K562 (cell line): Measurements from ENCODE around the gene PALLD. TPM values are rescaled to one million over a fixed set of nuclear protein-coding genes. Genes with fewer than 3 reads are reported as not detected.

ENCODE experiments used
- ATAC-seq: fragments of 200-7000 bp; cut with Tn5 transposase; 3 replicates; pipeline ENCODE4 v1.9.1; 2020; ENCODE audit warnings: moderate library complexity
- BruUV-seq: library from RNA; stranded (reverse); fragments of 400-500 nt; replicated peaks from 2 replicates; lab custom pipeline; 2021; lab: Mats Ljungman, UMichigan
- CTCF ChIA-PET: fragments of 300-600 bp; formaldehyde crosslinking; extraction: SDS; loops from one replicate; lab custom pipeline; 2021; ENCODE audit warnings: low intra/inter-chr PET ratio; lab: Yijun Ruan, JAX
- POLR2A ChIA-PET: fragments of 300-600, 350-650 bp; sonication (Branson Sonifier 250); formaldehyde crosslinking; extraction: SDS; loops from one replicate; lab custom pipeline; 2021; ENCODE audit warnings: antibody characterized with exemption, inconsistent platforms; lab: Yijun Ruan, JAX
- DNase-seq, 4 experiments: peaks; one replicate each; pipeline versions ENCODE4 v3.0.0 to v3.0.0-alpha.2; 2011 to 2018; ENCODE audit warnings: low spot score in 3 of 4, mixed read lengths in 3 of 4; ENCODE audit errors: extremely low read depth in 1 of 4
- FAIRE-seq: peaks from 2 replicates; lab custom pipeline; 2011; peaks lifted over from hg19 to GRCh38; lab: Jason Lieb, UNC
- H2AFZ ChIP-seq: 2 replicates; pipeline ENCODE4 v1.6.0; 2011; ENCODE audit warnings: low read depth, low read length, control low read depth, inconsistent platforms
- H3K27ac ChIP-seq: fragments of 200-600 bp; 3 replicates; pipeline ENCODE4 v1.8.0; 2011; ENCODE audit warnings: low read depth, mild to moderate bottlenecking, control low read depth, inconsistent platforms, low read length, moderate library complexity, mixed read lengths; ENCODE audit errors: extremely low read depth
- H3K27me3 ChIP-seq, 2 experiments: fragments of 300-600 bp in 1 of 2; 2 replicates in 1 of 2; 3 replicates in 1 of 2; pipeline versions ENCODE4 v1.6.0 to v1.8.0; 2011; ENCODE audit warnings: inconsistent platforms in 2 of 2, low read length in 2 of 2, mild to moderate bottlenecking in 1 of 2, mixed read lengths in 1 of 2, moderate library complexity in 1 of 2; ENCODE audit not compliant: control insufficient read depth in 2 of 2, insufficient read depth in 2 of 2
- H3K36me3 ChIP-seq: fragments of 300-600 bp; 3 replicates; pipeline ENCODE4 v1.8.0; 2011; ENCODE audit warnings: mild to moderate bottlenecking, low read length, inconsistent platforms; ENCODE audit not compliant: control insufficient read depth, insufficient read depth
- H3K4me1 ChIP-seq, 2 experiments: fragments of 200-600 bp in 1 of 2; replicated peaks in 1 of 2; 2 replicates in 1 of 2; 3 replicates in 1 of 2; pipeline versions ENCODE4 v1.5.1 to v1.8.0; 2011; ENCODE audit warnings: inconsistent platforms in 2 of 2, low read length in 2 of 2, mild to moderate bottlenecking in 1 of 2, mixed read lengths in 1 of 2, moderate library complexity in 1 of 2; ENCODE audit not compliant: control insufficient read depth in 2 of 2, insufficient read depth in 2 of 2
- H3K4me2 ChIP-seq: 2 replicates; pipeline ENCODE4 v1.6.1; 2011; ENCODE audit warnings: low read length, control low read depth, inconsistent platforms, mixed read lengths; ENCODE audit not compliant: insufficient read depth
- H3K4me3 ChIP-seq: fragments of 200-600 bp; sonication (generic), shearing (Covaris generic); 2 replicates; pipeline ENCODE4 v1.5.1; 2016; ENCODE audit warnings: control low read depth, inconsistent platforms
- H3K79me2 ChIP-seq: fragments of 200-600 bp; 3 replicates; pipeline ENCODE4 v1.8.0; 2011; ENCODE audit warnings: low read length, inconsistent platforms; ENCODE audit not compliant: control insufficient read depth, insufficient read depth
- H3K9ac ChIP-seq, 2 experiments: 2 replicates each; pipeline versions ENCODE4 v1.6.0 to v1.6.1; 2011; ENCODE audit warnings: low read depth in 2 of 2, low read length in 2 of 2, control low read depth in 1 of 2, inconsistent platforms in 1 of 2, mild to moderate bottlenecking in 1 of 2, mixed read lengths in 1 of 2; ENCODE audit not compliant: insufficient read depth in 1 of 2
- H3K9me1 ChIP-seq: one replicate; pipeline ENCODE4 v1.6.0; 2011; ENCODE audit warnings: inconsistent platforms, mild to moderate bottlenecking, low read length, moderate library complexity; ENCODE audit not compliant: control insufficient read depth, insufficient read depth
- H3K9me3 ChIP-seq: replicated peaks from 2 replicates; pipeline ENCODE4 v1.5.1; 2011; ENCODE audit warnings: low read depth, low read length, inconsistent platforms; ENCODE audit not compliant: control insufficient read depth, insufficient read depth
- H4K20me1 ChIP-seq: replicated peaks from 2 replicates; pipeline ENCODE4 v1.6.1; 2011; ENCODE audit warnings: low read length, inconsistent platforms, mixed read lengths; ENCODE audit not compliant: control insufficient read depth, insufficient read depth
- ATF1 ChIP-seq, 2 experiments: fragments of 450-650 bp in 1 of 2; IDR thresholded peaks; 2 replicates each; pipeline ENCODE4 v1.6.1; 2016; ENCODE audit warnings: missing compliant biosample characterization in 1 of 2, missing genetic modification characterization in 1 of 2
- CHD1 ChIP-seq: fragments of 200-600 bp; sonication (generic); IDR thresholded peaks from one replicate; pipeline ENCODE4 v1.6.1; 2012; ENCODE audit warnings: mild to moderate bottlenecking, moderate library complexity, low read length, inconsistent platforms
- FOXM1 ChIP-seq, 2 experiments: fragments of 450-650 bp in 1 of 2; sonication (generic) in 1 of 2; formaldehyde crosslinking in 1 of 2; IDR thresholded peaks; 2 replicates each; pipeline versions ENCODE4 v1.6.1 to v1.9.0; 2017 to 2022; ENCODE audit warnings: low read depth in 2 of 2, mild to moderate bottlenecking in 2 of 2, missing genetic modification reagents in 1 of 2, moderate library complexity in 1 of 2
- MCM3 ChIP-seq: fragments of 450-650 bp; IDR thresholded peaks from 2 replicates; pipeline ENCODE4 v1.6.1; 2016
- NFIX ChIP-seq: fragments of 250-450 bp; sonication (Bioruptor Pico); IDR thresholded peaks from 2 replicates; pipeline ENCODE4 v1.4.0; 2020; ENCODE audit warnings: low read depth, mild to moderate bottlenecking, moderate library complexity
- RFX5 ChIP-seq: IDR thresholded peaks from 2 replicates; pipeline ENCODE4 v1.6.1; 2011; ENCODE audit warnings: low read depth, mild to moderate bottlenecking, improper control_type of control experiment, low read length
- RFX7 ChIP-seq: fragments of 250-450 bp; sonication (Bioruptor Pico); IDR thresholded peaks from 2 replicates; pipeline ENCODE4 v1.5.1; 2021; ENCODE audit warnings: mild to moderate bottlenecking
- SMAD1 ChIP-seq: fragments of 150-350 bp; IDR thresholded peaks from 2 replicates; pipeline ENCODE4 v1.6.1; 2014; ENCODE audit warnings: low read length, low read depth; ENCODE audit not compliant: partially characterized antibody
- STAT5A ChIP-seq: IDR thresholded peaks from 2 replicates; pipeline ENCODE4 v1.6.1; 2012; ENCODE audit warnings: low read length, inconsistent platforms, borderline replicate concordance
- ZC3H11A ChIP-seq: IDR thresholded peaks from 2 replicates; pipeline ENCODE4 v1.6.1; 2012; ENCODE audit warnings: low read depth, low read length, improper control_type of control experiment
- ZFPM2 ChIP-seq: fragments of 250-450 bp; sonication (Bioruptor Pico); IDR thresholded peaks from 2 replicates; pipeline ENCODE4 v1.5.1; 2022; ENCODE audit warnings: mild to moderate bottlenecking
- ZKSCAN8 ChIP-seq: fragments of 200-800 bp; sonication (Bioruptor generic); IDR thresholded peaks from 2 replicates; pipeline ENCODE4 v1.6.1; 2016; ENCODE audit warnings: missing genetic modification characterization, missing compliant biosample characterization
- ZNF184 ChIP-seq: sonication (generic); formaldehyde crosslinking; IDR thresholded peaks from 2 replicates; pipeline ENCODE4 v1.5.0; 2020; ENCODE audit warnings: missing genetic modification reagents
- ZNF212 ChIP-seq: fragments of 450-650 bp; formaldehyde crosslinking; IDR thresholded peaks from 2 replicates; pipeline ENCODE4 v1.4.0; 2020; ENCODE audit warnings: mild to moderate bottlenecking
- ZNF57 ChIP-seq: fragments of 450-650 bp; formaldehyde crosslinking; IDR thresholded peaks from 2 replicates; pipeline ENCODE4 v1.4.0; 2020; ENCODE audit warnings: mild to moderate bottlenecking, moderate library complexity
- WGBS: fragments of 100-300 bp; shearing (Covaris generic); methylation state at CpG from one replicate; pipeline ENCODE4 v1.1.6; 2016; ENCODE audit warnings: low coverage, mixed read lengths; ENCODE audit not compliant: insufficient coverage; ENCODE audit errors: missing lambda C conversion rate; 5-methylcytosine and 5-hydroxymethylcytosine counted together
- in situ Hi-C: fragments of 300-500 bp; cut with MboI; formaldehyde crosslinking; loops from 4 replicates; pipeline ENCODE4 v1.15.0; 2018; ENCODE audit warnings: inconsistent platforms, mixed read lengths
- intact Hi-C: fragments of 100-400 bp; cut with micrococcal nuclease; formaldehyde crosslinking; loops from 2 replicates; pipeline ENCODE4 v1.14.2; 2022
- polyA plus RNA-seq, 8 experiments: library from polyadenylated mRNA; depleted of rRNA in 4 of 8; stranded (reverse) in 5 of 8; unstranded in 3 of 8; fragments of >200 nt; fragmentation: Nextera tagmentation in 2 of 8; fragmentation: Illumina TruSeq in 1 of 8; extraction: Ambion mirVana in 2 of 8; extraction: Trizol in 1 of 8; gene quantifications; 2 replicates each; pipeline versions ENCODE4 v1.2.1 to v1.2.3, GENCODE V29; 2011 to 2014; ENCODE audit warnings: inconsistent platforms in 1 of 8, missing spikeins in 1 of 8
- total RNA-seq, 7 experiments: library from RNA; depleted of rRNA in 6 of 7; stranded (reverse); fragments of >200 nt in 6 of 7; fragmentation: Illumina TruSeq in 2 of 7; extraction: Trizol in 2 of 7; gene quantifications; 2 replicates each; pipeline versions ENCODE4 v1.2.1 to v1.2.3, GENCODE V29; 2011 to 2021; ENCODE audit warnings: low replicate concordance in 1 of 7
- TF ChIP-seq, protein P1 (sequence below): IDR thresholded peaks from 2 replicates; pipeline ENCODE4 v1.6.1; 2011; ENCODE audit warnings: borderline replicate concordance, low read depth, mild to moderate bottlenecking, moderate library complexity, low read length; ENCODE audit not compliant: insufficient read depth, poor library complexity, severe bottlenecking
- TF ChIP-seq, protein P2 (sequence below): IDR thresholded peaks from 2 replicates; pipeline ENCODE4 v1.6.1; 2016; ENCODE audit warnings: missing genetic modification characterization, missing compliant biosample characterization
- TF ChIP-seq, protein P3 (sequence below): fragments of 250-450 bp; sonication (Bioruptor Pico); IDR thresholded peaks from 2 replicates; pipeline ENCODE4 v1.8.0; 2021; ENCODE audit warnings: moderate library complexity, mild to moderate bottlenecking, inconsistent platforms

PALLD gene
- total and polyA plus RNA-seq, 9 of the 15 experiments (the other 6 are each of a cell fraction or from before 2014, with no cell fraction given): 0.01 to 0.35 (median 0.06) TPM; not detected in 3

DNA sequence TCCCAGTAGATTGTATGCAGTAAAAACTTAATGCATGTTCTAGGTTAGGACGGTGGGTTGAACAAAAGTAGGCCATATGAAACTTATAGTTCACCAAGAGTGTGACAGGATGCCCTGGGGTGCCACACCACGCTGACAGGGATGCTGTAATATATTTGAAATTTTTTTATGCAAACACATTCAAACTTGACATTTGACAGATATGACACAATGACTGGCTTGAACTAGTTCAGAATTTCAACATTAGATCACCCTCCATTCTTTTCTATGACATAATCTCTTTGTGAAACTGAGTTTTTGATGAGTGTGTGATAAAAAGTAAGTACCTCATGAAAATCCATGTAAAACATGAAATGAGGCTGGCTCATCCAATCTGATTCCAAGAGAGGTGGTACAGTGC is 198.4 kb downstream of the PALLD start (continued):
- TF ChIP-seq FOXM1 (IDR thresholded peaks at IDR 0.05; ENCODE audit: low read depth): no peak
- TF ChIP-seq FOXM1 (CRISPR knock-in tag; IDR thresholded peaks at IDR 0.05; ENCODE audit: low read depth): no peak
- no peak for TF ChIP-seq ZNF57 (CRISPR knock-in tag)
- TF ChIP-seq, protein P1, sequence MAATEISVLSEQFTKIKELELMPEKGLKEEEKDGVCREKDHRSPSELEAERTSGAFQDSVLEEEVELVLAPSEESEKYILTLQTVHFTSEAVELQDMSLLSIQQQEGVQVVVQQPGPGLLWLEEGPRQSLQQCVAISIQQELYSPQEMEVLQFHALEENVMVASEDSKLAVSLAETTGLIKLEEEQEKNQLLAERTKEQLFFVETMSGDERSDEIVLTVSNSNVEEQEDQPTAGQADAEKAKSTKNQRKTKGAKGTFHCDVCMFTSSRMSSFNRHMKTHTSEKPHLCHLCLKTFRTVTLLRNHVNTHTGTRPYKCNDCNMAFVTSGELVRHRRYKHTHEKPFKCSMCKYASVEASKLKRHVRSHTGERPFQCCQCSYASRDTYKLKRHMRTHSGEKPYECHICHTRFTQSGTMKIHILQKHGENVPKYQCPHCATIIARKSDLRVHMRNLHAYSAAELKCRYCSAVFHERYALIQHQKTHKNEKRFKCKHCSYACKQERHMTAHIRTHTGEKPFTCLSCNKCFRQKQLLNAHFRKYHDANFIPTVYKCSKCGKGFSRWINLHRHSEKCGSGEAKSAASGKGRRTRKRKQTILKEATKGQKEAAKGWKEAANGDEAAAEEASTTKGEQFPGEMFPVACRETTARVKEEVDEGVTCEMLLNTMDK: no peak
- TF ChIP-seq, protein P2, sequence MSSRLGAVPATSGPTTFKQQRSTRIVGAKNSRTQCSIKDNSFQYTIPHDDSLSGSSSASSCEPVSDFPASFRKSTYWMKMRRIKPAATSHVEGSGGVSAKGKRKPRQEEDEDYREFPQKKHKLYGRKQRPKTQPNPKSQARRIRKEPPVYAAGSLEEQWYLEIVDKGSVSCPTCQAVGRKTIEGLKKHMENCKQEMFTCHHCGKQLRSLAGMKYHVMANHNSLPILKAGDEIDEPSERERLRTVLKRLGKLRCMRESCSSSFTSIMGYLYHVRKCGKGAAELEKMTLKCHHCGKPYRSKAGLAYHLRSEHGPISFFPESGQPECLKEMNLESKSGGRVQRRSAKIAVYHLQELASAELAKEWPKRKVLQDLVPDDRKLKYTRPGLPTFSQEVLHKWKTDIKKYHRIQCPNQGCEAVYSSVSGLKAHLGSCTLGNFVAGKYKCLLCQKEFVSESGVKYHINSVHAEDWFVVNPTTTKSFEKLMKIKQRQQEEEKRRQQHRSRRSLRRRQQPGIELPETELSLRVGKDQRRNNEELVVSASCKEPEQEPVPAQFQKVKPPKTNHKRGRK (tag): no peak

DNA sequence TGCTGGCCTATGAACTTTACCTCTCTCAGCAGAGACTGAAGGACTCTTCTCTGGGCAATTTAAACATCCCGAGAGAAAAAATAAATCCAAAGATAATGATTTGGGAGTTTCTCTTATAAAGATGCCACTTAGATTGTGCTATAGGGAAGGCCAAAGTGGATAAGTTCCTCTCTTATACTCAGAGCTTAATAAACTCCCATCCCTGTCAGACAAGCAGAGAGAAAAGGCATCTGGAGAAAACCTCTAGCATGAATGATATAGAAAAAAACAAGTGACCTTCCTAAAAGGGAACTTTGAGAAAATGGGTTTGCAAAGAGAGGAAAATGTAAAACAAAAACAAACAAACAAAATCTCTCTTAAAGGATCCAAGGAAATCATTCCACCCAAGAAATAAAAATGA is 199.4 kb downstream of the PALLD start:
- Histone ChIP-seq H3K9me1 (no peaks in the 10 kb centered on the region), H2AFZ (no peak overlapping the region), H3K9ac (no peak overlapping the region), H3K27me3 (no peaks in the 10 kb centered on the region), H3K27ac (no peak overlapping the region), H4K20me1 (no peaks in the 10 kb centered on the region), H3K4me1 (no peaks in the 10 kb centered on the region), H3K79me2 (no peaks in the 10 kb centered on the region), H3K9me3 (no peaks in the 10 kb centered on the region), H3K36me3 (no peaks in the 10 kb centered on the region), H3K4me3 (no peak overlapping the region), H3K4me2 (no peak overlapping the region)
- FAIRE-seq (no peak), DNase-seq (no peak), ATAC-seq (no peak)
- ChIA-PET POLR2A (no interaction called here), CTCF (no interaction called here)
- BruUV-seq: no TSS peak
- 0% methylated on average over 1 of the region's 1 CpG for WGBS
- intact Hi-C loops (no loop called here), in situ Hi-C loops (no loop called here)
- TF ChIP-seq NFIX (no peak), ATF1 (CRISPR knock-in tag; IDR thresholded peaks at IDR 0.05) (no peak), ATF1 (tag; IDR thresholded peaks at IDR 0.05) (no peak), SMAD1 (no peak), ZNF184 (CRISPR knock-in tag) (no peak), ZFPM2 (no peak), ZNF212 (CRISPR knock-in tag) (no peak), STAT5A (no peak), CHD1 (no peak), ZKSCAN8 (no peak), MCM3 (no peak), RFX5 (no peak), RFX7 (CRISPR knock-in tag) (no peak), ZC3H11A (no peak)
- TF ChIP-seq, protein P3, sequence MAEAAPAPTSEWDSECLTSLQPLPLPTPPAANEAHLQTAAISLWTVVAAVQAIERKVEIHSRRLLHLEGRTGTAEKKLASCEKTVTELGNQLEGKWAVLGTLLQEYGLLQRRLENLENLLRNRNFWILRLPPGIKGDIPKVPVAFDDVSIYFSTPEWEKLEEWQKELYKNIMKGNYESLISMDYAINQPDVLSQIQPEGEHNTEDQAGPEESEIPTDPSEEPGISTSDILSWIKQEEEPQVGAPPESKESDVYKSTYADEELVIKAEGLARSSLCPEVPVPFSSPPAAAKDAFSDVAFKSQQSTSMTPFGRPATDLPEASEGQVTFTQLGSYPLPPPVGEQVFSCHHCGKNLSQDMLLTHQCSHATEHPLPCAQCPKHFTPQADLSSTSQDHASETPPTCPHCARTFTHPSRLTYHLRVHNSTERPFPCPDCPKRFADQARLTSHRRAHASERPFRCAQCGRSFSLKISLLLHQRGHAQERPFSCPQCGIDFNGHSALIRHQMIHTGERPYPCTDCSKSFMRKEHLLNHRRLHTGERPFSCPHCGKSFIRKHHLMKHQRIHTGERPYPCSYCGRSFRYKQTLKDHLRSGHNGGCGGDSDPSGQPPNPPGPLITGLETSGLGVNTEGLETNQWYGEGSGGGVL (CRISPR knock-in tag): no peak
